Lower lobe of right lung (tissue), 2 donors: ENCODE measurements around the gene UGT2B10. TPM values are rescaled to one million over a fixed set of nuclear protein-coding genes. Genes with fewer than 3 reads are reported as not detected.

Experiments used
- ATAC-seq, 2 donors: fragments of 200-7000 bp; cut with Tn5 transposase; one replicate each; pipeline ENCODE4 v1.9.1; 2020 to 2022; ENCODE audit warnings: mild to moderate bottlenecking in 2 of 2, moderate library complexity in 2 of 2
- DNase-seq: peaks from one replicate; pipeline ENCODE4 v3.0.0-alpha.2; 2020
- H3K27ac ChIP-seq: fragments of 200-600 bp; one replicate; pipeline ENCODE4 v1.8.0; 2022
- H3K27me3 ChIP-seq: fragments of 200-600 bp; one replicate; pipeline ENCODE4 v1.8.0; 2022; ENCODE audit warnings: low read depth
- H3K36me3 ChIP-seq: fragments of 200-600 bp; one replicate; pipeline ENCODE4 v1.8.0; 2022; ENCODE audit warnings: mild to moderate bottlenecking
- H3K4me1 ChIP-seq: fragments of 200-600 bp; one replicate; pipeline ENCODE4 v1.8.0; 2022
- H3K4me3 ChIP-seq: fragments of 200-600 bp; one replicate; pipeline ENCODE4 v1.8.0; 2022; ENCODE audit warnings: mild to moderate bottlenecking
- H3K9me3 ChIP-seq: fragments of 200-600 bp; one replicate; pipeline ENCODE4 v1.8.0; 2022
- intact Hi-C: fragments of 100-400 bp; cut with DNase I; formaldehyde crosslinking; loops from one replicate; pipeline ENCODE4 v1.11.0; 2022
- total RNA-seq: library from RNA; stranded (reverse); fragmentation: NEBNext Ultra II Directional; extraction: Animal tissue kit (Norgen Biotek cat#: 25700); gene quantifications from one replicate; pipeline ENCODE4 v1.2.1, GENCODE V29; 2021
- TF ChIP-seq, protein P1 (sequence below): fragments of 200-600 bp; IDR thresholded peaks from one replicate; pipeline ENCODE4 v1.8.0; 2022; ENCODE audit warnings: antibody characterized with exemption, mild to moderate bottlenecking
- donor health status: DM: no; HTN: yes; CAD: no; lungs with severe emphysema.

UGT2B10 gene
- total RNA-seq, 1 donor from 2014 or later, result not detected

DNA sequence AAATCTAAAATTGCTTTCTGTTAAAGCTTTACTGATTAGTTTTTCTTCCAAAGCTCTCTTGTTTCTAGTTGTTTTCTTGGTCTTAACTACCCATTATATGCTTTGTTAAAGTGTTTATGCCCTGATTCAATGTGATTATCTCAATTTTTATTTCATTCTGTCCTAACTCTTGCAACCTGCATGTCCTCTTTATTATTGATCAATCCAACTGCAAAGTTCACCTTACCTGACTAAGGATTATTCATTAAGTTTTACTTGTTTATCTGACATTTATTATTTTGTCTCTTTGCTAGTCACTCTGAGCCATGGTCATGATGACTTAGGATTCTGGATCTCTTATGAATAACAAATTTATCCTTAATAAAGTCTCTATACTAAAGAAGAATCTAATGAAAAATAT, 15.8 kb downstream of the UGT2B10 start:
- H3K9me3 ChIP-seq, result no peaks in the 10 kb centered on the region
- H3K4me3 ChIP-seq, result no peak overlapping the region
- no peaks in the 10 kb centered on the region for H3K27me3 ChIP-seq
- intact Hi-C loops, result no loop called here
- H3K27ac ChIP-seq, result no peak overlapping the region
- H3K4me1 ChIP-seq, result no peaks in the 10 kb centered on the region
- H3K36me3 ChIP-seq, result no peaks in the 10 kb centered on the region
- ATAC-seq, result no peak
- DNase-seq, result no peak
- TF ChIP-seq, protein P1, sequence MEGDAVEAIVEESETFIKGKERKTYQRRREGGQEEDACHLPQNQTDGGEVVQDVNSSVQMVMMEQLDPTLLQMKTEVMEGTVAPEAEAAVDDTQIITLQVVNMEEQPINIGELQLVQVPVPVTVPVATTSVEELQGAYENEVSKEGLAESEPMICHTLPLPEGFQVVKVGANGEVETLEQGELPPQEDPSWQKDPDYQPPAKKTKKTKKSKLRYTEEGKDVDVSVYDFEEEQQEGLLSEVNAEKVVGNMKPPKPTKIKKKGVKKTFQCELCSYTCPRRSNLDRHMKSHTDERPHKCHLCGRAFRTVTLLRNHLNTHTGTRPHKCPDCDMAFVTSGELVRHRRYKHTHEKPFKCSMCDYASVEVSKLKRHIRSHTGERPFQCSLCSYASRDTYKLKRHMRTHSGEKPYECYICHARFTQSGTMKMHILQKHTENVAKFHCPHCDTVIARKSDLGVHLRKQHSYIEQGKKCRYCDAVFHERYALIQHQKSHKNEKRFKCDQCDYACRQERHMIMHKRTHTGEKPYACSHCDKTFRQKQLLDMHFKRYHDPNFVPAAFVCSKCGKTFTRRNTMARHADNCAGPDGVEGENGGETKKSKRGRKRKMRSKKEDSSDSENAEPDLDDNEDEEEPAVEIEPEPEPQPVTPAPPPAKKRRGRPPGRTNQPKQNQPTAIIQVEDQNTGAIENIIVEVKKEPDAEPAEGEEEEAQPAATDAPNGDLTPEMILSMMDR, result no peak

DNA sequence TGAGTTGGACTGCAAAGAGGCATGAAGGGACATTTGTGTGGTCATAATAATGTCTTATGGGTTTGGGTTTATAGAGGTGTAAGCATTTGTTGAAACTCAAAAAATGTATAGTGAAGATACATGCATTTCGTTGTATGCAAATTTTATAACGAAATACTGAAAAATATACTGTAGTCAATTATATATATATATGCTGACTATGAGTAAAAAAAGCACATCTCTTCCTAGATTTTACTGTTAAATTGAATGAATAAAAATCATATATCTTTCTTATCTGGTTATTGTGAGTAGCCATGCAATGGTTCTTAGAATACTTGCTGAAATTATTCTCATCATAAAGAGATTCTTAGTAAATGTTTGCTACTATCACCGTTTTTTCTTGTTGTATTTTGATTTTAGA, 34.5 kb downstream of the UGT2B10 start:
- peaks cover under 1% of the 10 kb centered on the region for H3K9me3 ChIP-seq
- H3K36me3 ChIP-seq, result no peaks in the 10 kb centered on the region
- ATAC-seq (no peak), DNase-seq (no peak)
- no peaks in the 10 kb centered on the region for H3K4me1 ChIP-seq
- no peak overlapping the region for H3K27ac ChIP-seq
- intact Hi-C loops, result no loop called here
- H3K4me3 ChIP-seq, result no peak overlapping the region
- H3K27me3 ChIP-seq, result no peaks in the 10 kb centered on the region
- TF ChIP-seq, protein P1, result no peak

DNA sequence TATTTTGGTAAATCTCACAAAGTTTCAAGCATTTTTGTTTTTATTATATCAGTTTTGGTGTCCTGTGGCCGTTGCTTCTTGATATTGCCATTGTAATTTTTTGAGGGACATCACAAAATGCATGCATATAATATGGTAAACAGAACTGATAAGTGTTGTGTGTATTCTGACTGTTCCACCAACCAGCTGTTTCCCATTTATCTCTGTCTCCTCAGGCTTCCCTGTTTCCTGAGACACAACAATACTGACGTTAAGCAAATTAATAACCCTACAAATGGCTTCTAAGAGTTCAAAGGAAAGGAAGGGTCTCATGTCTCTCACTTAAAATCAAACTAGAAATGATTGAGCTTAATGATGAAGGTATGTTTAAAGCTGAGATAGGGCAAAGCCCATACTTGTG, 40.0 kb downstream of the UGT2B10 start:
- no peak for ATAC-seq
- intact Hi-C loops, result no loop called here

DNA sequence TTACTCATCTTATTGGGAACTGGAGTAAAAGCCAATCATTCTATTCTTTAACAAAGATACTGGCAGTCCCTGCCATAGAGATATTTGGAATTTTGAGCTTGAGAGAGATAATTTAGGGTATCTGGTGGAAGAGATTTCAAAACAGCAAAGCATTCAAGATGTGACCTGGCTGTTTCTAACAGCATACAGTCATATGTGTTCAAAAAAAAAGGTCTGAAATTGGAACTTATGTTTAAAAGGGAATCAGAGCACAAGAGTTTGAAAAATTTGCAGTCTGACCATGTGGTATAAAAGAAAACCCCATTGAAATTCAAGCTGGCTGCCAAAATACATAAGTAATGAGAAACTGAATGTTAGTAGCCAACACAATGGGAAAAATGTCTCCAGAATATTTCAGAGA, 42.2 kb downstream of the UGT2B10 start:
- TF ChIP-seq, protein P1, result no peak
- H3K27me3 ChIP-seq, result no peaks in the 10 kb centered on the region
- DNase-seq, result no peak

More for the DNA sequence above, 40.0 kb downstream of the UGT2B10 start:
- H3K4me3 ChIP-seq, result no peak overlapping the region
- H3K9me3 ChIP-seq, result no peaks in the 10 kb centered on the region
- no peaks in the 10 kb centered on the region for H3K4me1 ChIP-seq
- H3K27me3 ChIP-seq, result no peaks in the 10 kb centered on the region
- TF ChIP-seq, protein P1, result no peak
- no peaks in the 10 kb centered on the region for H3K36me3 ChIP-seq
- no peak overlapping the region for H3K27ac ChIP-seq
- DNase-seq, result no peak

DNA sequence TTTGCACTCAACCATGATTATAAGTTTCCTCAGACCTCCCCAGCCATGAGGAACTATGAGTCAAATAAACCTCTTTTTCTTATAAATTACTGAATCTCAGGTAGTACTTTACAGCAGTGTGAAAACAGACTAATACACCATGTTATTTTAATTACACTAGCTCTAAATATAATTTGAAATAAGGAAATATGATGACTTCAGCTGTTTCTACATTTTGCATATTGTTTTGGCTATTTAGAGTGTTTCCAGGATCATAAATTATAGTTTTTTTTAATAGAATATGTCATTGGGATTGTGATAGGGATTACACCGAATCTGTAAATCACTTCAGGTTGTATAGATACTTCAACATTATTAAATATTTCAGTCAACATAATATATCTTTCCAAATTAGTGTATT, 43.9 kb downstream of the UGT2B10 start:
- Histone ChIP-seq H3K9me3 (no peaks in the 10 kb centered on the region), H3K27ac (no peak overlapping the region), H3K4me1 (no peaks in the 10 kb centered on the region), H3K36me3 (no peaks in the 10 kb centered on the region), H3K4me3 (no peak overlapping the region), H3K27me3 (no peaks in the 10 kb centered on the region)
- TF ChIP-seq, protein P1, result no peak
- intact Hi-C loops, result no loop called here
- DNase-seq, result no peak
- ATAC-seq, result no peak

More for the DNA sequence above, 42.2 kb downstream of the UGT2B10 start:
- Histone ChIP-seq H3K36me3 (no peaks in the 10 kb centered on the region), H3K27ac (no peak overlapping the region), H3K4me1 (no peaks in the 10 kb centered on the region), H3K9me3 (no peaks in the 10 kb centered on the region), H3K4me3 (no peak overlapping the region)
- ATAC-seq, result no peak
- intact Hi-C loops, result no loop called here

DNA sequence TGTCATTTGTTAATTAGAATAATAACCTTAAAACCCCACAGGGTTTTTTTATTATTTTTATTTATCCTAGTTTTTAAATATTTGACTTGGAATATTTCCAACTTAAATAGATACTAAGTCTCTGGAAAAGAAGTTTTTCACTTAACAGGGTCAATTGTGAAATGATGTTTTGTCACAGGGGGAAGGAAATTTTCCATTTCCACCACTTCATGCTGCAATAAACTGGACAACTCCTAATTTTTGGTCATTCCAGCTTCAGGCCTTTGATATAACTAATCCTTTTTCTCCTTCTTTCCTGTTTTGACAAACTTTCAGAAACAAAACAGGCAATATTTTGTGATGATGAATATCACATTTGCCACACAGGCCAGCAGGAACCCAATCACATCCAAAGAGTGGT, 45.3 kb downstream of the UGT2B10 start:
- H3K36me3 ChIP-seq, result no peaks in the 10 kb centered on the region
- DNase-seq (no peak), ATAC-seq (no peak)
- intact Hi-C loops, result no loop called here
- H3K4me3 ChIP-seq, result no peak overlapping the region
- H3K27ac ChIP-seq, result no peak overlapping the region
- H3K4me1 ChIP-seq, result no peaks in the 10 kb centered on the region
- TF ChIP-seq, protein P1, result no peak
- H3K27me3 ChIP-seq, result no peaks in the 10 kb centered on the region
- H3K9me3 ChIP-seq, result no peaks in the 10 kb centered on the region
